H1 (cell line): Measurements from ENCODE around the gene IQUB. TPM values are rescaled to one million over a fixed set of nuclear protein-coding genes. Genes with fewer than 3 reads are reported as not detected.
"Not testable (repeated sequence)": the region's sequence is repeated elsewhere in the genome, so short reads cannot be mapped to it uniquely, and the experiment has no call there.

Source experiments
- CTCF ChIA-PET: fragments of 300-600 bp; sonication (Branson Sonifier 250); formaldehyde crosslinking; loops from one replicate; lab custom pipeline; 2021; ENCODE audit not compliant: partially characterized antibody; lab: Charles Lee
- POLR2A ChIA-PET: fragments of 300-600 bp; sonication (Branson Sonifier 250); formaldehyde crosslinking; loops from one replicate; lab custom pipeline; 2021; ENCODE audit warnings: inconsistent platforms; ENCODE audit not compliant: partially characterized antibody; lab: Charles Lee
- DNase-seq, 2 experiments: peaks; one replicate each; pipeline versions ENCODE4 v3.0.0 to v3.0.0-alpha.2; 2010 to 2022; ENCODE audit warnings: low spot score in 2 of 2, low read depth in 1 of 2, mixed read lengths in 1 of 2
- FAIRE-seq: peaks from 2 replicates; lab custom pipeline; 2011; peaks lifted over from hg19 to GRCh38; lab: Jason Lieb, UNC
- H2AFZ ChIP-seq: 2 replicates; pipeline ENCODE4 v1.8.1; 2012; ENCODE audit warnings: low read length, inconsistent platforms
- H2AK5ac ChIP-seq: 2 replicates; pipeline ENCODE4 v1.6.1; 2013; ENCODE audit warnings: low read depth, low read length
- H2BK120ac ChIP-seq: replicated peaks from 2 replicates; pipeline ENCODE3; 2013; ENCODE audit warnings: low read depth, low read length, inconsistent platforms
- H2BK12ac ChIP-seq: 2 replicates; pipeline ENCODE4 v1.6.1; 2013; ENCODE audit warnings: low read depth, low read length
- H2BK15ac ChIP-seq: 2 replicates; pipeline ENCODE4 v1.6.1; 2013; ENCODE audit warnings: low read length
- H2BK20ac ChIP-seq: 2 replicates; pipeline ENCODE4 v1.6.1; 2013; ENCODE audit warnings: low read length
- H2BK5ac ChIP-seq: 2 replicates; pipeline ENCODE4 v1.6.1; 2013; ENCODE audit warnings: low read depth, low read length
- H3K14ac ChIP-seq: 2 replicates; pipeline ENCODE4 v1.6.1; 2013; ENCODE audit warnings: inconsistent platforms; ENCODE audit not compliant: insufficient read length
- H3K18ac ChIP-seq: 2 replicates; pipeline ENCODE4 v1.6.1; 2013; ENCODE audit warnings: low read length; ENCODE audit errors: extremely low read depth
- H3K23ac ChIP-seq: 2 replicates; pipeline ENCODE4 v1.6.1; 2013; ENCODE audit warnings: inconsistent platforms; ENCODE audit not compliant: insufficient read length
- H3K23me2 ChIP-seq: 2 replicates; pipeline ENCODE4 v1.6.1; 2013; ENCODE audit warnings: low read depth, low read length
- H3K27ac ChIP-seq: 2 replicates; pipeline ENCODE4 v1.6.1; 2011; ENCODE audit warnings: low read depth, low read length, inconsistent platforms
- H3K27me3 ChIP-seq, 4 experiments: replicated peaks in 1 of 4; 1 replicate in 1 of 4; 2 replicates in 3 of 4; pipeline versions ENCODE4 v1.6.1 to v1.8.1; 2011 to 2013; ENCODE audit warnings: low read length in 3 of 4, mild to moderate bottlenecking in 3 of 4, inconsistent platforms in 2 of 4, mixed read lengths in 2 of 4, moderate library complexity in 1 of 4; ENCODE audit not compliant: control insufficient read depth in 3 of 4, insufficient read depth in 3 of 4; ENCODE audit errors: extremely low read depth in 1 of 4
- H3K36me3 ChIP-seq, 4 experiments: 2 replicates each; pipeline versions ENCODE4 v1.6.1 to v1.8.1; 2011 to 2013; ENCODE audit warnings: mild to moderate bottlenecking in 4 of 4, low read length in 3 of 4, moderate library complexity in 2 of 4, control low read depth in 1 of 4, inconsistent platforms in 1 of 4; ENCODE audit not compliant: insufficient read depth in 4 of 4, control insufficient read depth in 2 of 4
- H3K4ac ChIP-seq: replicated peaks from 2 replicates; pipeline ENCODE3; 2013; ENCODE audit warnings: low read length, low read depth, mixed read lengths, inconsistent platforms; ENCODE audit not compliant: insufficient read length
- H3K4me1 ChIP-seq, 4 experiments: replicated peaks in 1 of 4; 1 replicate in 1 of 4; 2 replicates in 3 of 4; pipeline versions ENCODE4 v1.6.1 to v1.8.1; 2011 to 2013; ENCODE audit warnings: low read length in 3 of 4, inconsistent platforms in 2 of 4, mixed read lengths in 1 of 4; ENCODE audit not compliant: insufficient read depth in 4 of 4, control insufficient read depth in 3 of 4
- H3K4me2 ChIP-seq, 2 experiments: 2 replicates each; pipeline versions ENCODE4 v1.6.1 to v1.8.1; 2011 to 2013; ENCODE audit warnings: low read depth in 2 of 2, low read length in 2 of 2, control low read depth in 1 of 2, inconsistent platforms in 1 of 2, mild to moderate bottlenecking in 1 of 2; ENCODE audit not compliant: insufficient read depth in 1 of 2
- H3K4me3 ChIP-seq, 4 experiments: fragments of 200-600, 300-600 bp in 1 of 4; sonication (generic), shearing (Covaris generic), sonication (Bioruptor Twin) in 1 of 4; 2 replicates each; pipeline versions ENCODE4 v1.5.1 to v1.8.1; 2011 to 2016; ENCODE audit warnings: low read length in 4 of 4, low read depth in 3 of 4, control low read depth in 2 of 4, inconsistent platforms in 2 of 4, mild to moderate bottlenecking in 2 of 4, mixed read lengths in 1 of 4, moderate library complexity in 1 of 4; ENCODE audit not compliant: insufficient read depth in 2 of 4; ENCODE audit errors: extremely low read depth in 1 of 4
- H3K56ac ChIP-seq: replicated peaks from 2 replicates; pipeline ENCODE3; 2013; ENCODE audit warnings: low read depth, mild to moderate bottlenecking, mixed read lengths, low read length, inconsistent platforms; ENCODE audit not compliant: insufficient read length
- H3K79me1 ChIP-seq: 2 replicates; pipeline ENCODE4 v1.6.1; 2013; ENCODE audit warnings: low read depth, low read length, control low read depth
- H3K79me2 ChIP-seq, 2 experiments: 2 replicates each; pipeline versions ENCODE4 v1.6.1 to v1.8.1; 2012 to 2013; ENCODE audit warnings: low read length in 2 of 2, mild to moderate bottlenecking in 2 of 2, inconsistent platforms in 1 of 2; ENCODE audit not compliant: insufficient read depth in 2 of 2, control insufficient read depth in 1 of 2
- H3K9ac ChIP-seq, 4 experiments: replicated peaks in 1 of 4; 1 replicate in 1 of 4; 2 replicates in 3 of 4; pipeline versions ENCODE4 v1.6.1 to v1.8.1; 2011 to 2013; ENCODE audit warnings: low read depth in 3 of 4, low read length in 3 of 4, control low read depth in 2 of 4, mild to moderate bottlenecking in 2 of 4, moderate library complexity in 2 of 4, inconsistent platforms in 1 of 4; ENCODE audit errors: extremely low read depth in 1 of 4
- H3K9me3 ChIP-seq, 2 experiments: 2 replicates each; pipeline versions ENCODE4 v1.6.1 to v1.8.1; 2012 to 2013; ENCODE audit warnings: mild to moderate bottlenecking in 2 of 2, moderate library complexity in 2 of 2, control low read depth in 1 of 2, inconsistent platforms in 1 of 2, low read depth in 1 of 2, low read length in 1 of 2, mixed read lengths in 1 of 2; ENCODE audit not compliant: insufficient read depth in 2 of 2
- H4K20me1 ChIP-seq, 2 experiments: replicated peaks in 1 of 2; 2 replicates each; pipeline versions ENCODE3 to v1.8.1; 2011 to 2013; ENCODE audit warnings: inconsistent platforms in 2 of 2, low read length in 2 of 2, mild to moderate bottlenecking in 1 of 2; ENCODE audit not compliant: insufficient read depth in 2 of 2, control insufficient read depth in 1 of 2
- H4K5ac ChIP-seq: 2 replicates; pipeline ENCODE4 v1.6.1; 2013; ENCODE audit warnings: low read length, low read depth, mixed read lengths, inconsistent platforms; ENCODE audit not compliant: insufficient read length
- H4K8ac ChIP-seq: 2 replicates; pipeline ENCODE4 v1.8.0; 2013; ENCODE audit warnings: mild to moderate bottlenecking, moderate library complexity, low read length, inconsistent platforms; ENCODE audit not compliant: insufficient read depth; ENCODE audit errors: extremely low read depth
- H4K91ac ChIP-seq: replicated peaks from 2 replicates; pipeline ENCODE3; 2013; ENCODE audit warnings: low read length, mixed read lengths, inconsistent platforms; ENCODE audit not compliant: insufficient read length
- polyA plus RNA-seq, 7 experiments: library from polyadenylated mRNA; depleted of rRNA in 3 of 7; stranded (reverse) in 5 of 7; unstranded in 2 of 7; fragments of >200 nt in 5 of 7; fragments of 200-250 nt in 2 of 7; gene quantifications; 1 replicate in 5 of 7; 2 replicates in 1 of 7; 4 replicates in 1 of 7; pipeline versions ENCODE4 v1.2.1 to v1.2.3, GENCODE V29; 2011 to 2013; ENCODE audit warnings: missing spikeins in 2 of 7, mixed read lengths in 2 of 7
- total RNA-seq: library from RNA; stranded (reverse); fragmentation: NEBNext Ultra II Directional; extraction: Animal tissue kit (Norgen Biotek cat#: 25700); gene quantifications from 2 replicates; pipeline ENCODE4 v1.2.1, GENCODE V29; 2021

Gene IQUB
- total and polyA plus RNA-seq, 2 of the 8 experiments (the other 6 are each of a cell fraction or from before 2014, with no cell fraction given): 0.12 to 0.82 TPM

DNA sequence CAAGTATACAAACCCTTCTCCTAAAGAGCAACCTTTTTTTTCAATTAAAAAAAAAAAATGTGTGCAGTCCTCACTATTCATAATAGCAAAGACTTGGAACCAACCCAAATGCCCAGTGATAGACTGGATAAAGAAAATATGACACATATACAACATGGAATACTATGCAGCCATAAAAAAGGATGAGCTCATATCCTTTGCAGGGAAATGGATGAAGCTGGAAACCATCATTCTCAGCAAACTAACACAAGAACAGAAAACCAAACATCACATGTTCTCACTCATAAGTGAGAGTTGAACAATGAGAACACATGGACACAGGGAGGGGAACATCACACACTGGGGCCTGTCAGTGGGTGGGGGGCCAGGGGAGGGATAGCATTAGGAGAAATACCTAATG is 17.7 kb upstream of the IQUB start:
- H4K91ac ChIP-seq, H3K27ac ChIP-seq, CTCF ChIA-PET, H2BK5ac ChIP-seq, H4K5ac ChIP-seq, H3K4me3 ChIP-seq, POLR2A ChIA-PET, H3K4me1 ChIP-seq, H2AFZ ChIP-seq, H3K79me1 ChIP-seq, FAIRE-seq, H2BK15ac ChIP-seq, H2AK5ac ChIP-seq, H3K18ac ChIP-seq, H3K56ac ChIP-seq, H3K14ac ChIP-seq, H2BK20ac ChIP-seq, H2BK12ac ChIP-seq, H3K4me2 ChIP-seq, H3K27me3 ChIP-seq, H3K23me2 ChIP-seq, H3K9ac ChIP-seq, H3K23ac ChIP-seq, H3K9me3 ChIP-seq, DNase-seq, H4K20me1 ChIP-seq, H2BK120ac ChIP-seq, H3K4ac ChIP-seq, H4K8ac ChIP-seq: not testable (repeated sequence)
- Histone ChIP-seq H3K79me2 (peaks cover 6 to 47% of the 10 kb centered on the region in 2 experiments), H3K36me3 (peaks cover 0 to 29% (median 8%) of the 10 kb centered on the region in 4 experiments; a peak in 4 of 8 replicates)
